ENCODE measurements around the gene ARIH2.

The ARIH2 gene

DNA sequence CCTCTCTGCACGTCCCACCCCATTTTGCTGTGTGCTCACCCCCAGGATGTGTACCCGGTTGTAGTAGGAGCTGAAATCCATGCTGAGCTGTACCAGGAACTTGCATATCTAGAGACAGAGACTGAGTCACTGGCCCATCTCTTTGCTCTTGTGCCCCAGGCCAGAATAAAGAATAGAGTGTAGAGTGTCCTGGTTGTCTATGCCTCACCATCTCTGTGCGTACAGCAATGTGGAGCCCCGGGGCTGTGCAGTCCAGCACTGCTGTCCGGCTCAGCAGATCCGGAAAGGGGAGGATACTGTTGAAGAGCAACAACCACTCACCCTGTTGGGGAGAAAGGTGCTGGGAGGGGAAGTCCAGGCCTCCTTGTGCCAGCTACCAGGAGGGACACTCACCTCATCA, 97.1 kb downstream of the ARIH2 start:
- Histone ChIP-seq H4K20me1 (ENCODE audit: insufficient read depth, low read length) (peaks cover 37% of the 10 kb centered on the region), H3K4me1 (ENCODE audit: low read length) (peaks cover 16% of the 10 kb centered on the region), H3K36me3 (replicated peaks; ENCODE audit: low read depth, low read length) (peaks cover 51% of the 10 kb centered on the region), H3K79me2 (ENCODE audit: low read length) (peaks cover 47% of the 10 kb centered on the region), H3K9me3 (ENCODE audit: insufficient read depth, low read length) (no peaks in the 10 kb centered on the region), H3K4me2 (ENCODE audit: low read length) (no peak overlapping the region), H3K27ac (ENCODE audit: low read length) (no peak overlapping the region), H2AFZ (ENCODE audit: low read depth, low read length) (no peak overlapping the region), H3K27me3 (ENCODE audit: low read depth, low read length) (no peaks in the 10 kb centered on the region), H3K4me3 (ENCODE audit: low read length) (no peak overlapping the region), H3K9ac (ENCODE audit: low read length) (no peak overlapping the region)
- TF ChIP-seq, protein P1, sequence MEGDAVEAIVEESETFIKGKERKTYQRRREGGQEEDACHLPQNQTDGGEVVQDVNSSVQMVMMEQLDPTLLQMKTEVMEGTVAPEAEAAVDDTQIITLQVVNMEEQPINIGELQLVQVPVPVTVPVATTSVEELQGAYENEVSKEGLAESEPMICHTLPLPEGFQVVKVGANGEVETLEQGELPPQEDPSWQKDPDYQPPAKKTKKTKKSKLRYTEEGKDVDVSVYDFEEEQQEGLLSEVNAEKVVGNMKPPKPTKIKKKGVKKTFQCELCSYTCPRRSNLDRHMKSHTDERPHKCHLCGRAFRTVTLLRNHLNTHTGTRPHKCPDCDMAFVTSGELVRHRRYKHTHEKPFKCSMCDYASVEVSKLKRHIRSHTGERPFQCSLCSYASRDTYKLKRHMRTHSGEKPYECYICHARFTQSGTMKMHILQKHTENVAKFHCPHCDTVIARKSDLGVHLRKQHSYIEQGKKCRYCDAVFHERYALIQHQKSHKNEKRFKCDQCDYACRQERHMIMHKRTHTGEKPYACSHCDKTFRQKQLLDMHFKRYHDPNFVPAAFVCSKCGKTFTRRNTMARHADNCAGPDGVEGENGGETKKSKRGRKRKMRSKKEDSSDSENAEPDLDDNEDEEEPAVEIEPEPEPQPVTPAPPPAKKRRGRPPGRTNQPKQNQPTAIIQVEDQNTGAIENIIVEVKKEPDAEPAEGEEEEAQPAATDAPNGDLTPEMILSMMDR (IDR thresholded peaks at IDR 0.05; ENCODE audit: low read depth, low read length), result no peak
- no peak for TF ChIP-seq EZH2phosphoT487 (IDR thresholded peaks at IDR 0.05; ENCODE audit: low read depth)

DNA sequence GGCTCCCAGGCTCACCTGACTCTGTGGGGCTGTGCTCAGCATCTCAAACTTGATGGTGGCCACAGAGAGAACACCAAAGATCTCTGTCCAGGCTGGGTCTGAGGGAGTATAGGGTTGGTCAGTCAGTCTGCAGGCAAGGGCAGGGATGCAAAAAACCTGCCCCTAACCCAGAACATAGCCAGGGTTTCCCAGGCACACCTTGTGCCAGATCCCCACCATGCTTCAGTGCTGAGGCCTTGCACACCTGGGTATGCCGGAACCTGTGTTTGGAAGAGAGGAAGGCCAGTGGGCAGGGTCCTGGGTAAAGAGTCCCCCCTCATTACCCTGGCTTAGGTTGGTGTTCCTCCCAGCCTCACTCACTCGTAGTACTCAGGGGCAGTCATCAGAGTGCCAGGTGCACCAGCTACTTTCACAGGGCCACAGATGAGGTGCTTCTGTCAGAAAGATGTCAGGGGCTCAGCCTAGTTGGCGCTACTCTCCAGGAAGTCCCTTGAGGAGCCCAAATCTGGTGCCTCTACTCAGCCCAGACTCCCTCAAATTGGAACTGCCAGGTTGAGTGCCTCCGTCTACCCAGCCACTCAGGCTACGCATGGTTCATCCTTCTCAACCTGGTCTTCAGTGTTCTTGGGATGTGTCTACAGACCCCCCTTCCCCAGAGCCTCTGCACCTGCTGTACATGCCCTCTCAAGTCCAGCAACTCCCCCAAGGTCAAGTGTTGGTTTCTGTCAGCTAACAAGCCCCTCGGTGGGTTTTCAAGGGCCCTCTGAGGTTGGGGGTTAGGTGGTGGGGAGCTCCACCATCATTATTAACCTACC, 98.0 kb downstream of the ARIH2 start:
- no peak for TF ChIP-seq EZH2phosphoT487 (IDR thresholded peaks at IDR 0.05; ENCODE audit: low read depth)
- TF ChIP-seq, protein P1 (IDR thresholded peaks at IDR 0.05; ENCODE audit: low read depth, low read length), result no peak
- Histone ChIP-seq H3K27ac (ENCODE audit: low read length) (no peak overlapping the region), H3K9me3 (ENCODE audit: insufficient read depth, low read length) (no peaks in the 10 kb centered on the region), H3K79me2 (ENCODE audit: low read length) (peaks cover 43% of the 10 kb centered on the region), H3K4me2 (ENCODE audit: low read length) (peak overlapping the region; percentile 78), H3K4me3 (ENCODE audit: low read length) (0 out of 2 replicates have a peak overlapping the region, but pooled peaks have one; percentile 81), H2AFZ (ENCODE audit: low read depth, low read length) (no peak overlapping the region), H3K9ac (ENCODE audit: low read length) (no peak overlapping the region), H4K20me1 (ENCODE audit: insufficient read depth, low read length) (peaks cover 32% of the 10 kb centered on the region), H3K27me3 (ENCODE audit: low read depth, low read length) (no peaks in the 10 kb centered on the region), H3K36me3 (replicated peaks; ENCODE audit: low read depth, low read length) (peaks cover 47% of the 10 kb centered on the region), H3K4me1 (ENCODE audit: low read length) (peaks cover 16% of the 10 kb centered on the region)

DNA sequence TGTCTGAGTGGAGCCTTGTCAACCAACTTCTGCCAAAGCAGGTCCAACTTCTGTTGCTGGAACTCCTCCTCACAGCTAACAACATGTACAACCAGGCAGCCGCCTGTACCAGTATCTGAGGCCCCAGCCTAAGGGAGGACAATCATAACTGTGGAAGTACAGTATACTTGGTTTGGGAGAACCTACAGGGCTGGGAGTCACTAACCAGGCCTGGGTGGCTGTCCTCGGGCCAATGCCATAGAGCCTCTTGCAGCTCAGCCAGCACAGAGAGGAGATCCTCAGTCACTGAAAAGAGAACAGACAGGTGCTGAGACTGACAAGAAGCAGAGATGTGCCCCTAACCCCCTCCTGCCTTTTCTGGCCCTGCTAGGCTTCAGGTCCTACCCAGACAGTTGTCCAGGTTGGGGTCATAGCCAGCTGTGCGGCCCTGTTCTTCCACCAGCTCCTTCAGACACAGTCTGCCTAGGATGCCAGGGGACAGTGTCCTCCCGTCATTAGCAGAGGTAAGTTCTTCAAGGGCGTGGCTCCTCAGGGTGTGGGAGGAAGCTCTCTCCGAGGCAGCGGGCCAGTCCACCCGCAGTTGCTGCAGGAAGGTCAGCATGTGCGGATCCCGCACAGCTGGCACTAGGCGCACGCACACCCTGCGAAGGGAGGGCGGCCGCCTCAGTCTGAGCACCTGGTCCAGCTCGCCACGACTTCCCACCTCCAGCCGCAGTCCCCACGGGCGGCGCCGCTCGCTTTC, 98.8 kb downstream of the ARIH2 start:
- peaks cover 39% of the 10 kb centered on the region for H3K36me3 ChIP-seq (replicated peaks; ENCODE audit: low read depth, low read length)
- H3K27me3 ChIP-seq (ENCODE audit: low read depth, low read length), result no peaks in the 10 kb centered on the region
- peaks cover 25% of the 10 kb centered on the region for H4K20me1 ChIP-seq (ENCODE audit: insufficient read depth, low read length)
- H3K79me2 ChIP-seq (ENCODE audit: low read length), result peaks cover 40% of the 10 kb centered on the region
- peak overlapping the region; percentile 62 for H3K9ac ChIP-seq (ENCODE audit: low read length)
- peak overlapping the region; percentile 78 for H3K4me2 ChIP-seq (ENCODE audit: low read length)
- H3K27ac ChIP-seq (ENCODE audit: low read length), result peak overlapping the region; percentile 57; the same call in 1 of the 2 replicates
- peak overlapping the region; percentile 81 for H3K4me3 ChIP-seq (ENCODE audit: low read length)
- peaks cover 16% of the 10 kb centered on the region for H3K4me1 ChIP-seq (ENCODE audit: low read length)
- TF ChIP-seq EZH2phosphoT487 (IDR thresholded peaks at IDR 0.05; ENCODE audit: low read depth), result no peak
- TF ChIP-seq, protein P1 (IDR thresholded peaks at IDR 0.05; ENCODE audit: low read depth, low read length), result no peak
- no peak overlapping the region for H2AFZ ChIP-seq (ENCODE audit: low read depth, low read length)
- no peaks in the 10 kb centered on the region for H3K9me3 ChIP-seq (ENCODE audit: insufficient read depth, low read length)
